Measurements from ENCODE around the gene INPPL1. TPM values are rescaled to one million over a fixed set of nuclear protein-coding genes. Genes with fewer than 3 reads are reported as not detected.

INPPL1 gene
- total and polyA plus RNA-seq, 10 of the 15 experiments (the other 5 are each of a cell fraction or from before 2014, with no cell fraction given) = 0.47 to 116 (median 43.4) TPM

GRCh38 chr11:72208281-72208680, 16.3 kb upstream of the INPPL1 start:
- 31% methylated on average over 3 of the region's 3 CpGs for WGBS (ENCODE audit: insufficient coverage, insufficient replicate concordance, low lambda C conversion rate, missing lambda C conversion rate)
- H3K4me2 ChIP-seq (ENCODE audit: control insufficient read depth, insufficient read depth) = no peak overlapping the region
- TF ChIP-seq CTCF (IDR thresholded peaks at IDR 0.05 in 2 of 3, conservative IDR thresholded peaks at IDR 0.05 in 1 of 3; ENCODE audit: control insufficient read depth in 2 of 3, extremely low read depth in 1 of 3, insufficient read depth in 1 of 3, low read depth in 3 of 3, low read length in 3 of 3) = no peak
- TF ChIP-seq CUX1 (IDR thresholded peaks at IDR 0.05; ENCODE audit: insufficient replicate concordance, low read depth, low read length) = no peak
- TF ChIP-seq SMARCA5 (IDR thresholded peaks at IDR 0.05) = no peak
- TF ChIP-seq IRF3 (IDR thresholded peaks at IDR 0.05) = no peak
- TF ChIP-seq SMC3 (IDR thresholded peaks at IDR 0.05; ENCODE audit: borderline replicate concordance, low read length) = no peak
- no peak for TF ChIP-seq NR2F1 (conservative IDR thresholded peaks at IDR 0.05)
- in situ Hi-C loops (cut with MboI) = no loop called here
- no peaks in the 10 kb centered on the region for H4K20me1 ChIP-seq (ENCODE audit: control insufficient read depth, insufficient read depth)
- ChIA-PET CTCF (interaction anchor here (0.7 to 1.4 kb wide), 5 partner anchors 25 to 223 kb away, joined by 3 to 4 read pairs (median 3); no protein-coding TSS in a partner anchor), POLR2A (interaction anchor here (1.2 kb wide), 1 partner anchor 14 kb away, joined by 7 read pairs; no protein-coding TSS in a partner anchor), RAD21 (ENCODE audit: unreplicated experiment) (no interaction called here), SMC1A (ENCODE audit: uncharacterized antibody, unreplicated experiment) (interaction anchor here (0.9 to 1.2 kb wide), 2 partner anchors 25 to 60 kb away, joined by 4 read pairs; no protein-coding TSS in a partner anchor)
- no peaks in the 10 kb centered on the region for H3K79me2 ChIP-seq (ENCODE audit: control insufficient read depth, insufficient read depth, low read length)
- H3K27me3 ChIP-seq (replicated peaks in 1 of 2; ENCODE audit: control insufficient read depth in 2 of 2, insufficient read depth in 2 of 2, low read length in 1 of 2) = no peaks in the 10 kb centered on the region
- H3K9me3 ChIP-seq (replicated peaks; ENCODE audit: control insufficient read depth, insufficient read depth, low read length) = peaks cover 2% of the 10 kb centered on the region
- no peaks in the 10 kb centered on the region for H3K36me3 ChIP-seq (ENCODE audit: control insufficient read depth in 2 of 2, insufficient read depth in 2 of 2, low read length in 1 of 2)
- H3K4me1 ChIP-seq (ENCODE audit: control insufficient read depth, insufficient read depth, low read length) = peaks cover 2% of the 10 kb centered on the region; the same call in 1 of the 2 replicates
- no TSS peak for BruUV-seq (replicated peaks)
- no peak for FAIRE-seq
- no peak for ATAC-seq
- H3K27ac ChIP-seq (ENCODE audit: control insufficient read depth, insufficient read depth) = no peak overlapping the region
- no peak for DNase-seq (ENCODE audit: low read depth, low spot score)
- H3K4me3 ChIP-seq = no peak overlapping the region
- H2AFZ ChIP-seq (ENCODE audit: control insufficient read depth, low read depth, low read length) = no peak overlapping the region
- H3K9ac ChIP-seq (ENCODE audit: control insufficient read depth, insufficient read depth, low read length) = no peak overlapping the region
- intact Hi-C loops (cut with micrococcal nuclease; ENCODE audit: unreplicated experiment) = no loop called here
